Natural killer cell treated with Interleukin-12 subunit alpha and Interleukin-12 subunit beta and Interleukin-15 and Interleukin-18, amount 100 ng/mL, for 72 hours (primary cell): ENCODE data around the gene SPDYE6. TPM values are rescaled to one million over a fixed set of nuclear protein-coding genes. Genes with fewer than 3 reads are reported as not detected.
"Not testable (repeated sequence)": the region's sequence is repeated elsewhere in the genome, so short reads cannot be mapped to it uniquely, and the experiment has no call there.

Source experiments
- ATAC-seq, 2 donors: fragments of 150-1000 bp; cut with Tn5 transposase in 1 of 2; sonication (Bioruptor Pico), chemical (Tn5 transposase) in 1 of 2; 2 replicates each; pipeline ENCODE4 v1.10.0; 2021
- DNase-seq: peaks from one replicate; pipeline ENCODE4 v3.0.0; 2022; ENCODE audit warnings: low spot score
- H3K27ac Mint-ChIP-seq, 2 donors: 1 replicate in 1 of 2; 2 replicates in 1 of 2; pipeline ENCODE4 v1.8.0; 2022; ENCODE audit warnings: mixed read lengths in 2 of 2, mild to moderate bottlenecking in 1 of 2, moderate library complexity in 1 of 2
- H3K27me3 Mint-ChIP-seq, 2 donors: 1 replicate in 1 of 2; 2 replicates in 1 of 2; pipeline ENCODE4 v1.8.0; 2022; ENCODE audit warnings: mixed read lengths in 2 of 2
- H3K36me3 Mint-ChIP-seq: one replicate; pipeline ENCODE4 v1.8.0; 2022; ENCODE audit warnings: mixed read lengths
- H3K4me1 Mint-ChIP-seq, 2 donors: 1 replicate in 1 of 2; 2 replicates in 1 of 2; pipeline ENCODE4 v1.8.0; 2022; ENCODE audit warnings: low read depth in 2 of 2, mixed read lengths in 2 of 2, mild to moderate bottlenecking in 1 of 2
- H3K4me3 Mint-ChIP-seq: one replicate; pipeline ENCODE4 v1.8.0; 2022; ENCODE audit warnings: mixed read lengths
- H3K9me3 Mint-ChIP-seq: 2 replicates; pipeline ENCODE4 v1.8.0; 2022; ENCODE audit warnings: mixed read lengths
- total RNA-seq, 2 donors: library from RNA; stranded (reverse); gene quantifications; one replicate each; pipeline ENCODE4 v1.2.3, GENCODE V29; 2022

Gene SPDYE6
- total RNA-seq, 2 donors from 2014 or later: not detected

GRCh38 chr7:102335574-102335973, 20.7 kb downstream of the SPDYE6 start:
- not testable (repeated sequence) for H3K27ac Mint-ChIP-seq, ATAC-seq, DNase-seq, H3K4me3 Mint-ChIP-seq, H3K27me3 Mint-ChIP-seq, H3K36me3 Mint-ChIP-seq, H3K4me1 Mint-ChIP-seq, H3K9me3 Mint-ChIP-seq

GRCh38 chr7:102330666-102331460, 25.4 kb downstream of the SPDYE6 start:
- not testable (repeated sequence) for H3K9me3 Mint-ChIP-seq
- H3K27me3 Mint-ChIP-seq: peaks cover 6 to 16% of the 10 kb centered on the region in 2 donors

GRCh38 chr7:102329366-102329765, 26.9 kb downstream of the SPDYE6 start:
- not testable (repeated sequence) for DNase-seq, H3K36me3 Mint-ChIP-seq, H3K4me1 Mint-ChIP-seq, H3K9me3 Mint-ChIP-seq
- H3K27ac Mint-ChIP-seq: peak overlapping the region in 1 of 2 donors; percentile 36
- H3K27me3 Mint-ChIP-seq: peaks cover 6 to 16% of the 10 kb centered on the region in 2 donors
- H3K4me3 Mint-ChIP-seq: peak overlapping the region; percentile 28
- peak in 1 of 2 donors; percentile 51 for ATAC-seq

More at GRCh38 chr7:102330666-102331460, 25.4 kb downstream of the SPDYE6 start:
- not testable (repeated sequence) for H3K27ac Mint-ChIP-seq, DNase-seq, H3K36me3 Mint-ChIP-seq, ATAC-seq, H3K4me3 Mint-ChIP-seq, H3K4me1 Mint-ChIP-seq

GRCh38 chr7:102328863-102329262, 27.4 kb downstream of the SPDYE6 start:
- not testable (repeated sequence) for ATAC-seq, H3K9me3 Mint-ChIP-seq, H3K36me3 Mint-ChIP-seq, H3K4me1 Mint-ChIP-seq, DNase-seq
- Mint-ChIP-seq H3K27me3 (peaks cover 6 to 19% of the 10 kb centered on the region in 2 donors), H3K4me3 (peak overlapping the region; percentile 28), H3K27ac (peak overlapping the region in 1 of 2 donors; percentile 36)

GRCh38 chr7:102327183-102327582, 29.1 kb downstream of the SPDYE6 start:
- H3K36me3 Mint-ChIP-seq, H3K4me1 Mint-ChIP-seq, H3K9me3 Mint-ChIP-seq, ATAC-seq, DNase-seq, H3K4me3 Mint-ChIP-seq: not testable (repeated sequence)
- Mint-ChIP-seq H3K27ac (peak overlapping the region in 1 of 2 donors; percentile 16), H3K27me3 (peaks cover 6 to 22% of the 10 kb centered on the region in 2 donors)

GRCh38 chr7:102326157-102326889, 29.9 kb downstream of the SPDYE6 start:
- Mint-ChIP-seq H3K4me1 (peaks cover 0 to 7% of the 10 kb centered on the region in 2 donors), H3K9me3 (no peaks in the 10 kb centered on the region), H3K36me3 (no peaks in the 10 kb centered on the region), H3K27ac (no peak overlapping the region), H3K27me3 (peaks cover 6 to 18% of the 10 kb centered on the region in 2 donors), H3K4me3 (no peak overlapping the region)
- DNase-seq: no peak
- no peak for ATAC-seq

- H3K9me3 Mint-ChIP-seq, H3K27ac Mint-ChIP-seq, H3K4me3 Mint-ChIP-seq, ATAC-seq, H3K4me1 Mint-ChIP-seq, DNase-seq, H3K36me3 Mint-ChIP-seq: not testable (repeated sequence)
- peaks cover 6 to 18% of the 10 kb centered on the region in 2 donors for H3K27me3 Mint-ChIP-seq
Measured at GRCh38 chr7:102325106-102325505, 31.1 kb downstream of the SPDYE6 start.

- Mint-ChIP-seq H3K4me3 (no peak overlapping the region), H3K9me3 (no peaks in the 10 kb centered on the region), H3K4me1 (peaks cover 0 to 1% of the 10 kb centered on the region in 2 donors), H3K27ac (no peak overlapping the region), H3K27me3 (peaks cover 6 to 16% of the 10 kb centered on the region in 2 donors), H3K36me3 (no peaks in the 10 kb centered on the region)
- DNase-seq (no peak), ATAC-seq (no peak)
Measured at GRCh38 chr7:102323914-102324195, 32.4 kb downstream of the SPDYE6 start.

GRCh38 chr7:102322202-102322715, 34.0 kb downstream of the SPDYE6 start:
- no peak for ATAC-seq
- no peaks in the 10 kb centered on the region for H3K4me1 Mint-ChIP-seq
- H3K4me3 Mint-ChIP-seq: no peak overlapping the region
- DNase-seq: no peak
- H3K27me3 Mint-ChIP-seq: peaks cover 0 to 8% of the 10 kb centered on the region in 2 donors
- no peaks in the 10 kb centered on the region for H3K36me3 Mint-ChIP-seq
- no peak overlapping the region for H3K27ac Mint-ChIP-seq
- no peaks in the 10 kb centered on the region for H3K9me3 Mint-ChIP-seq

GRCh38 chr7:102321351-102322201, 34.7 kb downstream of the SPDYE6 start:
- Mint-ChIP-seq H3K4me1 (no peaks in the 10 kb centered on the region), H3K27ac (no peak overlapping the region), H3K27me3 (peaks cover 0 to 8% of the 10 kb centered on the region in 2 donors), H3K36me3 (no peaks in the 10 kb centered on the region), H3K9me3 (no peaks in the 10 kb centered on the region), H3K4me3 (no peak overlapping the region)
- ATAC-seq: peak in 1 of 2 donors; percentile 62
- DNase-seq: no peak

- H3K27me3 Mint-ChIP-seq: peaks cover 0 to 8% of the 10 kb centered on the region in 2 donors
- no peaks in the 10 kb centered on the region for H3K36me3 Mint-ChIP-seq
- DNase-seq: no peak
- no peak overlapping the region for H3K4me3 Mint-ChIP-seq
- H3K9me3 Mint-ChIP-seq: no peaks in the 10 kb centered on the region
- H3K27ac Mint-ChIP-seq: no peak overlapping the region
- no peak for ATAC-seq
- no peaks in the 10 kb centered on the region for H3K4me1 Mint-ChIP-seq
Measured at GRCh38 chr7:102320601-102321350, 35.5 kb downstream of the SPDYE6 start.

GRCh38 chr7:102320181-102320580, 36.1 kb downstream of the SPDYE6 start:
- peaks cover 0 to 8% of the 10 kb centered on the region in 2 donors for H3K27me3 Mint-ChIP-seq
- H3K4me3 Mint-ChIP-seq: no peak overlapping the region
- H3K4me1 Mint-ChIP-seq: no peaks in the 10 kb centered on the region
- no peaks in the 10 kb centered on the region for H3K9me3 Mint-ChIP-seq
- ATAC-seq: no peak
- no peak overlapping the region for H3K27ac Mint-ChIP-seq
- no peaks in the 10 kb centered on the region for H3K36me3 Mint-ChIP-seq
- peak; percentile 55 for DNase-seq

- Mint-ChIP-seq H3K4me3 (no peak overlapping the region), H3K4me1 (no peaks in the 10 kb centered on the region), H3K27ac (no peak overlapping the region), H3K27me3 (peaks cover 0 to 8% of the 10 kb centered on the region in 2 donors), H3K9me3 (no peaks in the 10 kb centered on the region), H3K36me3 (no peaks in the 10 kb centered on the region)
- ATAC-seq (no peak), DNase-seq (peak; percentile 23)
Measured at GRCh38 chr7:102319671-102320070, 36.6 kb downstream of the SPDYE6 start.
